ENCODE data around the gene EPHB2.

The EPHB2 gene

GRCh38 chr1:22913421-22914141, 202.9 kb downstream of the EPHB2 start:
- Mint-ChIP-seq H3K4me3 (no peak overlapping the region), H3K36me3 (no peaks in the 10 kb centered on the region), H3K27me3 (peaks cover 3% of the 10 kb centered on the region), H3K9me3 (no peaks in the 10 kb centered on the region), H3K27ac (no peak overlapping the region), H3K4me1 (no peaks in the 10 kb centered on the region)
- DNase-seq (ENCODE audit: low spot score in 2 of 2) (no peak), ATAC-seq (ENCODE audit: low read depth) (no peak)

- no peak for DNase-seq (ENCODE audit: low spot score in 2 of 2)
- ATAC-seq (ENCODE audit: low read depth): no peak
- H3K36me3 Mint-ChIP-seq: no peaks in the 10 kb centered on the region
- H3K27ac Mint-ChIP-seq: no peak overlapping the region
- no peak overlapping the region for H3K4me3 Mint-ChIP-seq
- H3K4me1 Mint-ChIP-seq: no peaks in the 10 kb centered on the region
- H3K27me3 Mint-ChIP-seq: peaks cover 3% of the 10 kb centered on the region
- no peaks in the 10 kb centered on the region for H3K9me3 Mint-ChIP-seq
Observed at GRCh38 chr1:22914156-22914555, 203.5 kb downstream of the EPHB2 start.

- Mint-ChIP-seq H3K36me3 (no peaks in the 10 kb centered on the region), H3K4me3 (no peak overlapping the region), H3K27me3 (peaks cover 3% of the 10 kb centered on the region), H3K4me1 (no peaks in the 10 kb centered on the region), H3K27ac (no peak overlapping the region), H3K9me3 (no peaks in the 10 kb centered on the region)
- DNase-seq (ENCODE audit: low spot score in 2 of 2) (no peak), ATAC-seq (ENCODE audit: low read depth) (no peak)
Observed at GRCh38 chr1:22914633-22915217, 204.1 kb downstream of the EPHB2 start.

- H3K27ac Mint-ChIP-seq: no peak overlapping the region
- ATAC-seq (ENCODE audit: low read depth) (no peak), DNase-seq (ENCODE audit: low spot score in 2 of 2) (no peak)
- H3K27me3 Mint-ChIP-seq: peaks cover 3% of the 10 kb centered on the region
- H3K36me3 Mint-ChIP-seq: no peaks in the 10 kb centered on the region
- H3K9me3 Mint-ChIP-seq: no peaks in the 10 kb centered on the region
- no peak overlapping the region for H3K4me3 Mint-ChIP-seq
- no peaks in the 10 kb centered on the region for H3K4me1 Mint-ChIP-seq
Observed at GRCh38 chr1:22915231-22915630, 204.6 kb downstream of the EPHB2 start.

- Mint-ChIP-seq H3K27ac (no peak overlapping the region), H3K36me3 (no peaks in the 10 kb centered on the region)
- ATAC-seq (ENCODE audit: low read depth): no peak
Observed at GRCh38 chr1:22915816-22916470, 205.3 kb downstream of the EPHB2 start.

GRCh38 chr1:22916471-22916820, 205.8 kb downstream of the EPHB2 start:
- Mint-ChIP-seq H3K36me3 (no peaks in the 10 kb centered on the region), H3K9me3 (no peaks in the 10 kb centered on the region), H3K4me1 (no peaks in the 10 kb centered on the region), H3K27ac (no peak overlapping the region), H3K27me3 (peaks cover 5% of the 10 kb centered on the region), H3K4me3 (no peak overlapping the region)
- no peak for ATAC-seq (ENCODE audit: low read depth)
- no peak for DNase-seq (ENCODE audit: low spot score in 2 of 2)

More at GRCh38 chr1:22915816-22916470, 205.3 kb downstream of the EPHB2 start:
- DNase-seq (ENCODE audit: low spot score in 2 of 2): no peak
- Mint-ChIP-seq H3K9me3 (no peaks in the 10 kb centered on the region), H3K27me3 (peaks cover 5% of the 10 kb centered on the region), H3K4me3 (no peak overlapping the region), H3K4me1 (no peaks in the 10 kb centered on the region)

- Mint-ChIP-seq H3K4me3 (no peak overlapping the region), H3K4me1 (no peaks in the 10 kb centered on the region), H3K9me3 (no peaks in the 10 kb centered on the region), H3K27ac (no peak overlapping the region), H3K27me3 (peaks cover 6% of the 10 kb centered on the region), H3K36me3 (no peaks in the 10 kb centered on the region)
- ATAC-seq (ENCODE audit: low read depth) (no peak), DNase-seq (ENCODE audit: low spot score in 2 of 2) (no peak)
Observed at GRCh38 chr1:22917989-22918388, 207.3 kb downstream of the EPHB2 start.

GRCh38 chr1:22918644-22919043, 208.0 kb downstream of the EPHB2 start:
- DNase-seq (ENCODE audit: low spot score in 2 of 2) (no peak), ATAC-seq (ENCODE audit: low read depth) (no peak)
- Mint-ChIP-seq H3K9me3 (no peaks in the 10 kb centered on the region), H3K27ac (no peak overlapping the region), H3K4me3 (no peak overlapping the region), H3K36me3 (no peaks in the 10 kb centered on the region), H3K27me3 (peaks cover 6% of the 10 kb centered on the region), H3K4me1 (no peaks in the 10 kb centered on the region)

GRCh38 chr1:22919341-22920025, 208.8 kb downstream of the EPHB2 start:
- DNase-seq (ENCODE audit: low spot score in 2 of 2) (no peak), ATAC-seq (ENCODE audit: low read depth) (no peak)
- no peaks in the 10 kb centered on the region for H3K36me3 Mint-ChIP-seq
- H3K27me3 Mint-ChIP-seq: peaks cover 9% of the 10 kb centered on the region
- no peak overlapping the region for H3K27ac Mint-ChIP-seq
- H3K9me3 Mint-ChIP-seq: no peaks in the 10 kb centered on the region
- H3K4me1 Mint-ChIP-seq: no peaks in the 10 kb centered on the region
- no peak overlapping the region for H3K4me3 Mint-ChIP-seq

- no peaks in the 10 kb centered on the region for H3K36me3 Mint-ChIP-seq
- no peaks in the 10 kb centered on the region for H3K4me1 Mint-ChIP-seq
- H3K27me3 Mint-ChIP-seq: peaks cover 12% of the 10 kb centered on the region
- H3K27ac Mint-ChIP-seq: no peak overlapping the region
- no peak for ATAC-seq (ENCODE audit: low read depth)
- no peak overlapping the region for H3K4me3 Mint-ChIP-seq
- no peak for DNase-seq (ENCODE audit: low spot score in 2 of 2)
- no peaks in the 10 kb centered on the region for H3K9me3 Mint-ChIP-seq
Observed at GRCh38 chr1:22920026-22920733, 209.5 kb downstream of the EPHB2 start.

- H3K27ac Mint-ChIP-seq: no peak overlapping the region
- no peak overlapping the region for H3K4me3 Mint-ChIP-seq
- no peaks in the 10 kb centered on the region for H3K4me1 Mint-ChIP-seq
- no peaks in the 10 kb centered on the region for H3K36me3 Mint-ChIP-seq
- no peak for ATAC-seq (ENCODE audit: low read depth)
- no peak for DNase-seq (ENCODE audit: low spot score in 2 of 2)
- no peaks in the 10 kb centered on the region for H3K9me3 Mint-ChIP-seq
- peaks cover 14% of the 10 kb centered on the region for H3K27me3 Mint-ChIP-seq
Observed at GRCh38 chr1:22920734-22921451, 210.3 kb downstream of the EPHB2 start.

GRCh38 chr1:22921452-22922126, 210.9 kb downstream of the EPHB2 start:
- DNase-seq (ENCODE audit: low spot score in 2 of 2) (no peak), ATAC-seq (ENCODE audit: low read depth) (no peak)
- Mint-ChIP-seq H3K9me3 (no peaks in the 10 kb centered on the region), H3K4me1 (no peaks in the 10 kb centered on the region), H3K4me3 (no peak overlapping the region), H3K27me3 (peaks cover 15% of the 10 kb centered on the region), H3K36me3 (no peaks in the 10 kb centered on the region), H3K27ac (no peak overlapping the region)

- H3K9me3 Mint-ChIP-seq: no peaks in the 10 kb centered on the region
- no peak overlapping the region for H3K27ac Mint-ChIP-seq
- no peaks in the 10 kb centered on the region for H3K4me1 Mint-ChIP-seq
- DNase-seq (ENCODE audit: low spot score in 2 of 2) (no peak), ATAC-seq (ENCODE audit: low read depth) (no peak)
- no peak overlapping the region for H3K4me3 Mint-ChIP-seq
- peaks cover 16% of the 10 kb centered on the region for H3K27me3 Mint-ChIP-seq
- no peaks in the 10 kb centered on the region for H3K36me3 Mint-ChIP-seq
Observed at GRCh38 chr1:22922640-22923039, 212.0 kb downstream of the EPHB2 start.
